ENCODE data around the gene MCMBP.

The MCMBP gene

DNA sequence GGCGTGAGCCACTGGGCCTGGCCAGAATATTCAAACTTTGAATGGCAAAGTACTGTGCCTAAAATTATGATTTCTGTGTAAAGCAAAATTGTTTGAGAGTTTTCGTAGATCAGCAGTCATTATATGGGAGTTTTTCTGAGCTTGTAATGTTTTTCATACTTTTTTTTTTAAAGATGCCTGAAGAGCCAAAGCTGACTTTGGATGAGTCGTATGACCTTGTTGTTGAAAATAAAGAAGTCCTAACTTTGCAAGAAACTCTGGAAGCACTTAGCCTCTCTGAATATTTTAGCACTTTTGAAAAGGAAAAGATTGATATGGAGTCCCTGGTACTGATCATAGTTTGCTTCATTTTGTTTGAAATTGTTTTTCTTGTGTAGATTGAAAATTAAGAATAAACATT lies 46.6 kb upstream of the MCMBP start:
- ChIA-PET CTCF (interaction anchor here (0.6 to 1.8 kb wide), 5 partner anchors 60 to 792 kb away, joined by 3 to 4 read pairs (median 3); no protein-coding TSS in a partner anchor), POLR2A (no interaction called here)
- Histone ChIP-seq H3K36me3 (ENCODE audit: control insufficient read depth in 2 of 2, insufficient read depth in 1 of 2, low read length in 2 of 2) (peaks cover 67 to 92% of the 10 kb centered on the region in 2 experiments), H3K4me3 (ENCODE audit: low read depth, low read length) (no peak overlapping the region), H3K9me3 (ENCODE audit: control insufficient read depth, insufficient read depth, low read depth, low read length) (no peaks in the 10 kb centered on the region), H3K4me1 (ENCODE audit: control insufficient read depth, insufficient read depth, low read length) (no peaks in the 10 kb centered on the region), H3K27ac (ENCODE audit: extremely low read depth, low read depth, low read length) (no peak overlapping the region)
- TF ChIP-seq, protein P1, sequence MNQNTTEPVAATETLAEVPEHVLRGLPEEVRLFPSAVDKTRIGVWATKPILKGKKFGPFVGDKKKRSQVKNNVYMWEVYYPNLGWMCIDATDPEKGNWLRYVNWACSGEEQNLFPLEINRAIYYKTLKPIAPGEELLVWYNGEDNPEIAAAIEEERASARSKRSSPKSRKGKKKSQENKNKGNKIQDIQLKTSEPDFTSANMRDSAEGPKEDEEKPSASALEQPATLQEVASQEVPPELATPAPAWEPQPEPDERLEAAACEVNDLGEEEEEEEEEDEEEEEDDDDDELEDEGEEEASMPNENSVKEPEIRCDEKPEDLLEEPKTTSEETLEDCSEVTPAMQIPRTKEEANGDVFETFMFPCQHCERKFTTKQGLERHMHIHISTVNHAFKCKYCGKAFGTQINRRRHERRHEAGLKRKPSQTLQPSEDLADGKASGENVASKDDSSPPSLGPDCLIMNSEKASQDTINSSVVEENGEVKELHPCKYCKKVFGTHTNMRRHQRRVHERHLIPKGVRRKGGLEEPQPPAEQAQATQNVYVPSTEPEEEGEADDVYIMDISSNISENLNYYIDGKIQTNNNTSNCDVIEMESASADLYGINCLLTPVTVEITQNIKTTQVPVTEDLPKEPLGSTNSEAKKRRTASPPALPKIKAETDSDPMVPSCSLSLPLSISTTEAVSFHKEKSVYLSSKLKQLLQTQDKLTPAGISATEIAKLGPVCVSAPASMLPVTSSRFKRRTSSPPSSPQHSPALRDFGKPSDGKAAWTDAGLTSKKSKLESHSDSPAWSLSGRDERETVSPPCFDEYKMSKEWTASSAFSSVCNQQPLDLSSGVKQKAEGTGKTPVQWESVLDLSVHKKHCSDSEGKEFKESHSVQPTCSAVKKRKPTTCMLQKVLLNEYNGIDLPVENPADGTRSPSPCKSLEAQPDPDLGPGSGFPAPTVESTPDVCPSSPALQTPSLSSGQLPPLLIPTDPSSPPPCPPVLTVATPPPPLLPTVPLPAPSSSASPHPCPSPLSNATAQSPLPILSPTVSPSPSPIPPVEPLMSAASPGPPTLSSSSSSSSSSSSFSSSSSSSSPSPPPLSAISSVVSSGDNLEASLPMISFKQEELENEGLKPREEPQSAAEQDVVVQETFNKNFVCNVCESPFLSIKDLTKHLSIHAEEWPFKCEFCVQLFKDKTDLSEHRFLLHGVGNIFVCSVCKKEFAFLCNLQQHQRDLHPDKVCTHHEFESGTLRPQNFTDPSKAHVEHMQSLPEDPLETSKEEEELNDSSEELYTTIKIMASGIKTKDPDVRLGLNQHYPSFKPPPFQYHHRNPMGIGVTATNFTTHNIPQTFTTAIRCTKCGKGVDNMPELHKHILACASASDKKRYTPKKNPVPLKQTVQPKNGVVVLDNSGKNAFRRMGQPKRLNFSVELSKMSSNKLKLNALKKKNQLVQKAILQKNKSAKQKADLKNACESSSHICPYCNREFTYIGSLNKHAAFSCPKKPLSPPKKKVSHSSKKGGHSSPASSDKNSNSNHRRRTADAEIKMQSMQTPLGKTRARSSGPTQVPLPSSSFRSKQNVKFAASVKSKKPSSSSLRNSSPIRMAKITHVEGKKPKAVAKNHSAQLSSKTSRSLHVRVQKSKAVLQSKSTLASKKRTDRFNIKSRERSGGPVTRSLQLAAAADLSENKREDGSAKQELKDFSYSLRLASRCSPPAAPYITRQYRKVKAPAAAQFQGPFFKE (tag by site-specific recombination; IDR thresholded peaks at IDR 0.05; ENCODE audit: borderline replicate concordance): no peak
- TF ChIP-seq WT1 (tag by site-specific recombination; IDR thresholded peaks at IDR 0.05): no peak
- TF ChIP-seq ZNF274 (IDR thresholded peaks at IDR 0.05; ENCODE audit: low read length): no peak
- TF ChIP-seq ZNF274 (tag by site-specific recombination; IDR thresholded peaks at IDR 0.05; ENCODE audit: borderline replicate concordance): no peak
- TF ChIP-seq, protein P2, sequence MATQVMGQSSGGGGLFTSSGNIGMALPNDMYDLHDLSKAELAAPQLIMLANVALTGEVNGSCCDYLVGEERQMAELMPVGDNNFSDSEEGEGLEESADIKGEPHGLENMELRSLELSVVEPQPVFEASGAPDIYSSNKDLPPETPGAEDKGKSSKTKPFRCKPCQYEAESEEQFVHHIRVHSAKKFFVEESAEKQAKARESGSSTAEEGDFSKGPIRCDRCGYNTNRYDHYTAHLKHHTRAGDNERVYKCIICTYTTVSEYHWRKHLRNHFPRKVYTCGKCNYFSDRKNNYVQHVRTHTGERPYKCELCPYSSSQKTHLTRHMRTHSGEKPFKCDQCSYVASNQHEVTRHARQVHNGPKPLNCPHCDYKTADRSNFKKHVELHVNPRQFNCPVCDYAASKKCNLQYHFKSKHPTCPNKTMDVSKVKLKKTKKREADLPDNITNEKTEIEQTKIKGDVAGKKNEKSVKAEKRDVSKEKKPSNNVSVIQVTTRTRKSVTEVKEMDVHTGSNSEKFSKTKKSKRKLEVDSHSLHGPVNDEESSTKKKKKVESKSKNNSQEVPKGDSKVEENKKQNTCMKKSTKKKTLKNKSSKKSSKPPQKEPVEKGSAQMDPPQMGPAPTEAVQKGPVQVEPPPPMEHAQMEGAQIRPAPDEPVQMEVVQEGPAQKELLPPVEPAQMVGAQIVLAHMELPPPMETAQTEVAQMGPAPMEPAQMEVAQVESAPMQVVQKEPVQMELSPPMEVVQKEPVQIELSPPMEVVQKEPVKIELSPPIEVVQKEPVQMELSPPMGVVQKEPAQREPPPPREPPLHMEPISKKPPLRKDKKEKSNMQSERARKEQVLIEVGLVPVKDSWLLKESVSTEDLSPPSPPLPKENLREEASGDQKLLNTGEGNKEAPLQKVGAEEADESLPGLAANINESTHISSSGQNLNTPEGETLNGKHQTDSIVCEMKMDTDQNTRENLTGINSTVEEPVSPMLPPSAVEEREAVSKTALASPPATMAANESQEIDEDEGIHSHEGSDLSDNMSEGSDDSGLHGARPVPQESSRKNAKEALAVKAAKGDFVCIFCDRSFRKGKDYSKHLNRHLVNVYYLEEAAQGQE (tag by site-specific recombination; IDR thresholded peaks at IDR 0.05): no peak
- no peak for TF ChIP-seq SCRT2 (tag by site-specific recombination; IDR thresholded peaks at IDR 0.05)

DNA sequence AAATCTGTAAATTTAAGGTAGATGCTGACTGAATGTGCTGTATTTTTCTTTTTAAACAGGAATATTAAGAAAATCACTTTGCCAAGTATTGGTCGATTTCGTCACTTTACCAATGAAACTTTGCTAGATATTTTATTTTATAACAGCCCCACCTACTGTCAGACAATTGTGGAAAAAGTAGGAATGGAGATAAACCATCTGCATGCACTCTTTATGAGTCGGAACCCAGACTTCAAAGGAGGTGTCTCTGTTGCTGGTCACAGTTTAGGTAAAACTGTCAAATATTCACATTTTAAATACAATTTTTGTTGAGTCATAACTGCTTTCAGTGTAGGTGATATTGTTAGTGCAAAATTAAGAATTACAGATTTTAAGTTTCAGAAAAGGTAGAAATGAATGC lies 45.1 kb upstream of the MCMBP start:
- H3K9me3 ChIP-seq (ENCODE audit: control insufficient read depth, insufficient read depth, low read depth, low read length): no peaks in the 10 kb centered on the region
- no peak overlapping the region for H3K27ac ChIP-seq (ENCODE audit: extremely low read depth, low read depth, low read length)
- POLR2A ChIA-PET: no interaction called here
- H3K4me1 ChIP-seq (ENCODE audit: control insufficient read depth, insufficient read depth, low read length): no peaks in the 10 kb centered on the region
- H3K36me3 ChIP-seq (ENCODE audit: control insufficient read depth in 2 of 2, insufficient read depth in 1 of 2, low read length in 2 of 2): peaks cover 70 to 91% of the 10 kb centered on the region in 2 experiments
- H3K4me3 ChIP-seq (ENCODE audit: low read depth, low read length): no peak overlapping the region
- CTCF ChIA-PET: interaction anchor here (1.2 to 1.8 kb wide), 2 partner anchors 58 to 167 kb away, joined by 3 to 4 read pairs; no protein-coding TSS in a partner anchor
- no peak for TF ChIP-seq RBAK (tag by site-specific recombination; IDR thresholded peaks at IDR 0.05)
- TF ChIP-seq ZNF341 (tag by site-specific recombination; IDR thresholded peaks at IDR 0.05; ENCODE audit: low read depth): no peak
- TF ChIP-seq ZBTB8A (tag by site-specific recombination; IDR thresholded peaks at IDR 0.05): no peak
- no peak for TF ChIP-seq ZNF138 (tag by site-specific recombination; IDR thresholded peaks at IDR 0.05; ENCODE audit: borderline replicate concordance)
- TF ChIP-seq, protein P3, sequence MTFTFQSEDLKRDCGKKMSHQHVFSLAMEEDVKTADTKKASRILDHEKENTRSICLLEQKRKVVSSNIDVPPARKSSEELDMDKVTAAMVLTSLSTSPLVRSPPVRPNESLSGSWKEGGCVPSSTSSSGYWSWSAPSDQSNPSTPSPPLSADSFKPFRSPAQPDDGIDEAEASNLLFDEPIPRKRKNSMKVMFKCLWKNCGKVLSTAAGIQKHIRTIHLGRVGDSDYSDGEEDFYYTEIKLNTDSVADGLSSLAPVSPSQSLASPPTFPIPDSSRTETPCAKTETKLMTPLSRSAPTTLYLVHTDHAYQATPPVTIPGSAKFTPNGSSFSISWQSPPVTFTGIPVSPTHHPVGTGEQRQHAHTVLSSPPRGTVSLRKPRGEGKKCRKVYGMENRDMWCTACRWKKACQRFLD (tag by site-specific recombination; IDR thresholded peaks at IDR 0.05): no peak
- TF ChIP-seq, protein P4, sequence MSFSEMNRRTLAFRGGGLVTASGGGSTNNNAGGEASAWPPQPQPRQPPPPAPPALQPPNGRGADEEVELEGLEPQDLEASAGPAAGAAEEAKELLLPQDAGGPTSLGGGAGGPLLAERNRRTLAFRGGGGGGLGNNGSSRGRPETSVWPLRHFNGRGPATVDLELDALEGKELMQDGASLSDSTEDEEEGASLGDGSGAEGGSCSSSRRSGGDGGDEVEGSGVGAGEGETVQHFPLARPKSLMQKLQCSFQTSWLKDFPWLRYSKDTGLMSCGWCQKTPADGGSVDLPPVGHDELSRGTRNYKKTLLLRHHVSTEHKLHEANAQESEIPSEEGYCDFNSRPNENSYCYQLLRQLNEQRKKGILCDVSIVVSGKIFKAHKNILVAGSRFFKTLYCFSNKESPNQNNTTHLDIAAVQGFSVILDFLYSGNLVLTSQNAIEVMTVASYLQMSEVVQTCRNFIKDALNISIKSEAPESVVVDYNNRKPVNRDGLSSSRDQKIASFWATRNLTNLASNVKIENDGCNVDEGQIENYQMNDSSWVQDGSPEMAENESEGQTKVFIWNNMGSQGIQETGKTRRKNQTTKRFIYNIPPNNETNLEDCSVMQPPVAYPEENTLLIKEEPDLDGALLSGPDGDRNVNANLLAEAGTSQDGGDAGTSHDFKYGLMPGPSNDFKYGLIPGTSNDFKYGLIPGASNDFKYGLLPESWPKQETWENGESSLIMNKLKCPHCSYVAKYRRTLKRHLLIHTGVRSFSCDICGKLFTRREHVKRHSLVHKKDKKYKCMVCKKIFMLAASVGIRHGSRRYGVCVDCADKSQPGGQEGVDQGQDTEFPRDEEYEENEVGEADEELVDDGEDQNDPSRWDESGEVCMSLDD (tag by site-specific recombination; IDR thresholded peaks at IDR 0.05): no peak
- TF ChIP-seq, protein P5, sequence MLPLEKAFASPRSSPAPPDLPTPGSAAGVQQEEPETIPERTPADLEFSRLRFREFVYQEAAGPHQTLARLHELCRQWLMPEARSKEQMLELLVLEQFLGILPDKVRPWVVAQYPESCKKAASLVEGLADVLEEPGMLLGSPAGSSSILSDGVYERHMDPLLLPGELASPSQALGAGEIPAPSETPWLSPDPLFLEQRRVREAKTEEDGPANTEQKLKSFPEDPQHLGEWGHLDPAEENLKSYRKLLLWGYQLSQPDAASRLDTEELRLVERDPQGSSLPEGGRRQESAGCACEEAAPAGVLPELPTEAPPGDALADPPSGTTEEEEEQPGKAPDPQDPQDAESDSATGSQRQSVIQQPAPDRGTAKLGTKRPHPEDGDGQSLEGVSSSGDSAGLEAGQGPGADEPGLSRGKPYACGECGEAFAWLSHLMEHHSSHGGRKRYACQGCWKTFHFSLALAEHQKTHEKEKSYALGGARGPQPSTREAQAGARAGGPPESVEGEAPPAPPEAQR (tag by site-specific recombination; IDR thresholded peaks at IDR 0.05): no peak
- TF ChIP-seq KLF7 (tag by site-specific recombination; IDR thresholded peaks at IDR 0.05; ENCODE audit: borderline replicate concordance): no peak
- TF ChIP-seq ZNF623 (tag by site-specific recombination; IDR thresholded peaks at IDR 0.05): no peak
- TF ChIP-seq ZFP3 (tag by site-specific recombination; IDR thresholded peaks at IDR 0.05; ENCODE audit: low read depth): no peak
- no peak for TF ChIP-seq ZNF514 (tag by site-specific recombination; IDR thresholded peaks at IDR 0.05)
- TF ChIP-seq ZNF473 (tag by site-specific recombination; IDR thresholded peaks at IDR 0.05): no peak
- TF ChIP-seq ZNF274 (IDR thresholded peaks at IDR 0.05; ENCODE audit: low read length): no peak
- no peak for TF ChIP-seq ZNF274 (tag by site-specific recombination; IDR thresholded peaks at IDR 0.05; ENCODE audit: borderline replicate concordance)
- no peak for TF ChIP-seq SCRT1 (tag by site-specific recombination; IDR thresholded peaks at IDR 0.05; ENCODE audit: borderline replicate concordance)
- TF ChIP-seq ZNF561 (tag by site-specific recombination; IDR thresholded peaks at IDR 0.05; ENCODE audit: borderline replicate concordance): no peak

All from HEK293 (cell line).